Activated CD4-positive, CD25-positive, alpha-beta regulatory T cell treated with anti-CD3 and anti-CD28 coated beads, Interleukin-2, amount 50 U/mL, for 24 hours (primary cell): Measurements from ENCODE around the gene IHH.

Experiments used
- ATAC-seq, 2 donors: fragments of 150-1000 bp; cut with Tn5 transposase; one replicate each; pipeline ENCODE4 v1.10.0; 2021; ENCODE audit warnings: mild to moderate bottlenecking in 1 of 2, moderate library complexity in 1 of 2

IHH gene

DNA sequence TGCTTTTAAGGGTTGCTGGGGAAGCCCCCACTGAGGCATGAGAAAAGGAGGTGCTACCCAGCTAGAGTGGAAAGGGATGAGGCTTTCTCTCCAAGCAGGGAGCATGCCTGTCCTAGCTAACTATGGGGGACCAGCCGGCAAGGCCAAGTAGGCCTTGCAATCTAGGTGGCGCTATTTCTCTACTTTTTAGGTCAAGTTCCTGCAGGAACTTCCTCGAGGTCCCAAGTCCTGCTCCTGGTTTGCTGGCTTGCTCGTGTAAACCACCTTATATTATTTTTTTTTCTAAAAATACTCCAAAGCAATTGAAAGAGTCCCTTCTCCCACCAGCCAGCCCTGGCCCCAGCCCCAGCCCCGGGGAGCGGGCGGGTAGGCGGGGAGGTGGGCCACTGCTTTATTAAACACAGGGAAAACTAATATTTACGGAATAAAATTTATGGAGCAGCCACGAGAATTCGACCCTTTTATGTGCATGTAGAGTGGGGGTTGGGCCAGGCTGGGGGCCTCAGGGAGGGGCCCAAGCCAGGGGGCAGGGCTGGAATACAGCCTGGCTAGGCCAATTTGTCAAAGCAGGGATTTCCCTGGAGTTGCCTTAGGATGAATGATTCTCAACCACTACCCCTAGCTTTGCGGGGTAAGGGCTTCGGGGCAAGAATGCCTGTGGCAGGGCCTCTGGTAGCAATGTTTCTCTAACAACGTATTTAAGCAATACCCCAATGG lies 12.8 kb upstream of the IHH start:
- ATAC-seq = no peak

GRCh38 chr2:219072741-219073250 lies 12.1 kb upstream of the IHH start:
- ATAC-seq = no peak

GRCh38 chr2:219071131-219071816 lies 10.6 kb upstream of the IHH start:
- no peak for ATAC-seq

- ATAC-seq = no peak
Observed at GRCh38 chr2:219065484-219065883, 4.8 kb upstream of the IHH start.

DNA sequence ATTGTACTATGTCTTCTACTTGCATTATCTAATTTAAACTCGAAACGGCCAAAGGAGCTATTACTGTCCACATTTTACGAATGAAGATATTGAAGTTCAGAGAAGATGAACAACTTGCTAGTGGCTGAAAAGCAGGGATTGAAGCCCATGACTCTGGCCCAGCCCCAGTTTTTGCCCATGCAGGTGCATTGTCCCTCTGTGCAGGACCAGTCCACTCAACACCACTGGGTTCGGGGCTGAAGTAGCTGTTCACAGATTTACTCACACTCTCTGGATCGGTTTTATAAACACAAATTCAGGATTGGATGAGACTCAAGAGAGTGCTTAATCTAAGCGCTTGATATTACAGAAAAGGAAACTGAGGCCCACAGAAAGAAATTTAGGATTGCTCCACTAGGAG lies 1.4 kb upstream of the IHH start:
- ATAC-seq = no peak

DNA sequence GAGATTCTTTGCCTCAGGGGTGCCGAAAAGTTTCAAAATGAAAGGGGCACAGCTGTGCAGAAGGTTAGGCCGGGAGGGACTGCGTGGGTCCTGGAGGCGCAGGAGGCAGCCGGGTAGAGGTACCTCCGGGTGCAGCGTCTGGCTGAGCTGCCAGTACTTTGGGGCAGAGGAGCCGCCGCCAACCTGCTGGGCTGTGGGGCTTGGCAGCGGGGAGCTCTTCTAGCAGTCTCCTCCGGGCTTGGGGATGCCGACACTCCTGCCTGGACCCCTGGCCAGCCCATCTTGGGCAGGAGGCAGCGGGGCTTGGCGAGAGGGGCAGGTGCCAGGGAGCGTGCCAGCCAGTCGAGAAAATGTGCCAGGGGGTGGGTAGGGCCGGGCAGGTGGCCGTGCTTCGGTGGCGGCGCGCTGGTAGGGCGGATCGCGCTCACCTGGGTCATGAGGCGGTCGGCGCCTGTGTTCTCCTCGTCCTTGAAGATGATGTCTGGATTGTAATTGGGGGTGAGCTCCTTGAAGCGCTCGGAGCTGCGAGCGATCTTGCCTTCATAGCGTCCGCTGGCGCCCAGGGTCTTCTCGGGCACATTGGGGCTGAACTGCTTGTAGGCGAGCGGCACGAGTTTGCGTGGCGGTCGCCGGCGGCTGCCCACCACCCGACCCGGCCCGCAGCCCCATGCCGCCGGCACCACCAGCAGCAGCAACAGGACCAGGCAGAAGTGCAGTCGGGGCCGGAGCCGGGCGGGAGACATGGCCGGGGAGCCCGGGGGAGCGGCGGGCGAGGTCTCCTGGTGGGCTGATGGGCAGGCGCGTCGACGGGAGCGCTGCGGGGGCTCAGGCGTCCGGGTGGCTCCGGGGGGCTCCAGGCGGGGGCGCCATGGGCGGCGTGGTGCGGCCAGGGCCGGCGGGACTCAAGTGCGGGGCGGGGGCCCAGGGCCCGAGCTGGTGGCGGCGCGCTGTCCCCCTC lies 717 bp downstream of the IHH start:
- ATAC-seq = no peak

GRCh38 chr2:219059375-219059724 lies 1.4 kb downstream of the IHH start:
- ATAC-seq = no peak

DNA sequence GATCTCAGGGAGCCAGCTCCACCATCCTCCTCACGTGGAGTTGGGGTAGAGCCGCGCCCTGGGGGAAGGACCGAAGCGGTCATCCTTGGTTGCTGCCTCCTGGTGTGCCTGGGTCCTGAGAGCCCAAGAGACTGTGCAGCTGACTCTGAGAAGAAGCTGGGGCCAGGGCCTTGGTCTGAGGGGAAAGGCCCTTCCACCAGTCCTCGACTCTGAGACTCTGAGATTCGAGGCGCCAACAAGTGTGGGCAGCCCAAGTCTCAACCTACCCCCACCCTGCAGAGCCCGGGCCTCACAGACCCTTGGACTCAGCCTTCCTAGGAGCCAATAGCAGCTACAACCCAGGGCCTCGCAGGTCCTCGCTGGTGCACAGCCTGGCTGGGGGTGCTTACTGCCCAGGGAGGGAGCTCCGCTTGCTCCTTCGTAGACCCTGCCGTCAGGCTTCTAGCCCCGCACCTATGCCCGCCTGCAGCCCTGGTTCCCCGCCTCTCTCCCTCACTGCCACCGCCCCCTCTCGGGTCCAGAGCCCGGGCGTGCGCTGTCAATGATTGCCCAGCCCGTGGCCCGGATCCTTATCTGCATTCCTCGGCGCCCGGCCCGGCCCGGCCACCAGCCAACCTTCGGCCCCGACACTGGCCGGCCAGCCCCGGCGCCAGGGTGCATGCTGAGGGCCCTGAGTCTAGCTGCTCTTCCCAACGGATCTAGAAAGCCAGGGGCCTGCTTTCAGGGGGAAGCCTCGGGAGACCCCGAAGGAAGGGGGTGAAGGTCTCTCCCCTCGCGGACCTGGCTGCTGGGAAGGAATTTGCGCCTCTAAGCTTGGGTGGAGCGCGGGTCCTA lies 2.0 kb downstream of the IHH start:
- no peak for ATAC-seq

- peak; percentile 91 to 95 for ATAC-seq
Observed at GRCh38 chr2:219057709-219058540, 2.8 kb downstream of the IHH start.

DNA sequence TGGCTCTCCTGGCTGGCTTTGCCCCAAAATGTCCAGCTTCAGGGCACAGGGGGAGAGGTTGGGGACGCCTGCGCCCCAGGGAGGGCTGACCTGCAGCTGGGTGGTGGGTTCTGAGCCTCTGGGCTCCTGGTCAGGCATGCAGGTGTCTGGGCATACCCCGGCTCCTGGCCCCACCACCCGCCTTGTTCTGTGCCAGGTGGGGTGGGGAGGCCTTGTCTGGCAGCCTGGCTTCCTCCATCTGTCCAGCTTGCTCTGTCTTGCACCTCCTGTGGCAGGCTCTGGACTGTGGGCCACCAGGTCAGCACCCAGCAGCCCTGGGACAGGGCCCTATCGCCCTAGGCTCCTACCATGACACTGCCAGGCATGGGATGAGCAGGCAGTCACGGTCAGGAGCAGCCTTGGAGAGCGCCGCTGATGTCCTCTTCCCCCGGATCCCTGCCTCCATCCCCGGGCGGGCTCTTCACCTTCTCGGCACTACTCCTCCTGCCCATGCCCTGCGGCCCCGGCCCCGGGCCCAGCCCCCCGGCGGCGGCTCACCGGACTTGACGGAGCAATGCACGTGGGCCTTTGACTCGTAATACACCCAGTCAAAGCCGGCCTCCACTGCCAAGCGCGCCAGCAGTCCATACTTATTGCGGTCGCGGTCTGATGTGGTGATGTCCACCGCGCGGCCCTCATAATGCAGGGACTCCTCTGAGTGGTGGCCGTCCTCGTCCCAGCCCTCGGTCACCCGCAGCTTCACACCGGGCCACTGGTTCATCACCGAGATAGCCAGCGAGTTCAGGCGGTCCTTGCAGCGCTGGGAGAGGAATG lies 3.6 kb downstream of the IHH start:
- ATAC-seq = no peak

- ATAC-seq = no peak
Observed at GRCh38 chr2:219056176-219056895, 4.4 kb downstream of the IHH start.

- no peak for ATAC-seq
Observed at GRCh38 chr2:219054956-219055903, 5.5 kb downstream of the IHH start.

DNA sequence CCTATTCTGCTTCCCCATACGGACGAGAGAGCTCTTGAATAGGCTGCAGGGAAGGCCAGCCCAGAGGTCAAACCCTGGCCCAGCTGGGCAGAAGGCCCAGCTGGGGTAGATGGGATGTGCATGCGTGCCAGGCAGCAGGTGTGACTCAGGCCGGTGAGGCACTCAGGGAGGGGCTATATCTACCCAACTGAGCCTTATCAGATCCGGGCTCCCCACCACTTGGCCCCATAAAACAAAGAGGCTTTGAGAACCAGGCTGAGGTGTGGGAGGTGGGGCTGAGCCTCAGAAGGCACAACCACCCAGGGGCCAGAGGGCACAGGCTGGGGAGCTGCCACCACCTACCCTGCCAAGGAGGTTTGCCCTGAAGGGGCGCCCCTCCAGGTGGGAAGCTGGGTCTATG lies 11.4 kb downstream of the IHH start:
- no peak for ATAC-seq

GRCh38 chr2:219045937-219046550 lies 14.7 kb downstream of the IHH start:
- no peak for ATAC-seq

DNA sequence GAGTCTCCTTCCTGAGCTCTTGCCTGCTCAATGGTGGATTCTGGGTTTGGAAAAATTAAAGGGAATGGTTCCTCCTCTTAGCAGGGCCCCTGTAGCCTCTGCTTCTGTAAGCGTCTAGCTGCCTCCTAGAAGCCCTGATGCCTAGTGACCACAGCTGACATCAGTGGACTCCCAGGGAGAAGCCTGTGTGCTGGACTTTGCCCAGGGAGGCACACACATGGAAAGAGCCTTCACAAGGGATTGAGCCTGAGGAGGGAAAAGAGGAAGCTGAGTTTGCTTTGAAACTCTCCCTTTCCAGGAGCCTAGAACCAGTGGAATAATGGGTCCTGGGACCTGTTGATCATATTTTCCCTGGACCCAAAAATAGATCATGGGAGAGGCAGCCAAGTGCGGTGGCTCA lies 18.0 kb downstream of the IHH start:
- no peak for ATAC-seq

DNA sequence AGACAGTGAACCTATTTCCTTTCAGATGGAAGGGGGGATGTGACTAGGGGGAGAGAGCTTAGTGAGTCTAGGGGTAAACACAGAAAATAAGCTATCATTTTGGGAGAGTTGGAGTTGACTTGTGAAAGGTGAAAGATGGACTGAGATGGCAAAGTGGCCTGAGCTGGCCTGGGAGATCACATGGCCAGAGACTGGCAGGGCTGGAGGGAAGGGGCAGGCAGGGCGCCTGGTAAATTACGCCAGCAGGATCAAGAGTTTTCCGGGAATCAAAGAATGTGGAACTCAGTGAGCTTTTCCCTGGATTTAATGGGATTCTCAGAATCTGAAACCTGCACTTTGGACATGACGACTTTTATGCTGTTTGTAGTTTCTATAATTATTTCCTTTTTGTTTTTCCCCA lies 18.6 kb downstream of the IHH start:
- ATAC-seq = no peak

- ATAC-seq = peak in 1 of 2 donors; percentile 43
Observed at GRCh38 chr2:219041252-219041651, 19.5 kb downstream of the IHH start, which contains the start of gene CFAP65. CFAP65 (minus strand) TSS chr2:219041516; CDS start chr2:219039048, 2,468 bp downstream.

DNA sequence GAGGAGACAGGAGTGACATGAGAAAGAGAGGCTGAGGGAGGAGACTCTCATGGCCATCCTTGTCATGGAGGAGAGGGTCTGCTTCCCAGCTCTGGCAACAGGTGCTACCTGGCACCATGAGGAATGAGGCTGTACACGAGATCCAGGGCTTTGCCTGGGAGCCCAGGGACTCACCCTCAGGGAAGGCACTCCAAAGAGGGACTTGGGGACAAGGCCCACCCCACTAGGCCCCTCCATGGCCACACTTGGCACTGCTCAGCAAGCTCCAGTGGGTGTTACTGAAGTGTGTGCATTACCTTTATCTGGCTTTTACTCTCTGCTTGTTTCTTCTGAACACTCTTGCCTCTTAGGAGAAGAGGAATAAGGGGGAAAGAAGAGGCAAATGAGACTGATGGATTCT lies 22.1 kb downstream of the IHH start:
- ATAC-seq = no peak
